Stimulated activated CD4-positive, alpha-beta T cell treated with anti-CD3 and anti-CD28 coated beads, TNF-alpha, amount 100 ng/mL, for 1 hour (primary cell): ENCODE measurements around the gene SEC24A.
A peak's percentile ranks its signal among the peaks of the same experiment; 100 is the strongest.
"Not testable (repeated sequence)": the region's sequence is repeated elsewhere in the genome, so short reads cannot be mapped to it uniquely, and the experiment has no call there.

Experiments
- DNase-seq, 3 donors: peaks; one replicate each; pipeline ENCODE4 v3.0.0-alpha.2; 2020; ENCODE audit warnings: low read depth in 3 of 3, low spot score in 1 of 3

Gene SEC24A

GRCh38 chr5:134649163-134649835 is 714 bp downstream of the SEC24A start:
- DNase-seq = no peak

GRCh38 chr5:134650660-134651059 is 2.1 kb downstream of the SEC24A start:
- DNase-seq = not testable (repeated sequence)

GRCh38 chr5:134651531-134651930 is 2.9 kb downstream of the SEC24A start:
- DNase-seq = no peak

GRCh38 chr5:134656690-134657089 is 8.1 kb downstream of the SEC24A start:
- no peak for DNase-seq

GRCh38 chr5:134659456-134659855 is 10.9 kb downstream of the SEC24A start:
- no peak for DNase-seq

- DNase-seq = no peak
Measured at GRCh38 chr5:134659922-134660321, 11.3 kb downstream of the SEC24A start.

- DNase-seq = no peak
Measured at GRCh38 chr5:134662971-134663370, 14.4 kb downstream of the SEC24A start.

- DNase-seq = no peak
Measured at GRCh38 chr5:134664448-134664847, 15.9 kb downstream of the SEC24A start.

- not testable (repeated sequence) for DNase-seq
Measured at GRCh38 chr5:134673546-134673945, 25.0 kb downstream of the SEC24A start.

- DNase-seq = not testable (repeated sequence)
Measured at GRCh38 chr5:134677357-134677756, 28.8 kb downstream of the SEC24A start.

- not testable (repeated sequence) for DNase-seq
Measured at GRCh38 chr5:134690144-134690543, 41.6 kb downstream of the SEC24A start.

GRCh38 chr5:134692722-134693121 is 44.1 kb downstream of the SEC24A start:
- DNase-seq = no peak

- DNase-seq = no peak
Measured at GRCh38 chr5:134708301-134708700, 59.7 kb downstream of the SEC24A start.

GRCh38 chr5:134714120-134714519 is 65.5 kb downstream of the SEC24A start:
- no peak for DNase-seq

- DNase-seq = no peak
Measured at GRCh38 chr5:134714541-134714940, 66.0 kb downstream of the SEC24A start.

- not testable (repeated sequence) for DNase-seq
Measured at GRCh38 chr5:134715466-134715865, 66.9 kb downstream of the SEC24A start.

GRCh38 chr5:134724872-134725271 is 76.3 kb downstream of the SEC24A start:
- DNase-seq = no peak

GRCh38 chr5:134732819-134733218 is 84.2 kb downstream of the SEC24A start:
- no peak for DNase-seq

GRCh38 chr5:134735243-134735642 is 86.7 kb downstream of the SEC24A start:
- no peak for DNase-seq

- no peak for DNase-seq
Measured at GRCh38 chr5:134736173-134736812, 87.7 kb downstream of the SEC24A start.

- DNase-seq = peak; percentile 92 to 93 (median 92)
Measured at GRCh38 chr5:134738133-134738962, 89.8 kb downstream of the SEC24A start, which contains the start of gene CAMLG. Gene CAMLG (plus strand): TSS chr5:134738548. CDS start chr5:134738621, 73 bp downstream.
